Mesenchymal stem cell (in vitro differentiated cells and primary cell): ENCODE measurements around the gene SGCA.
A peak's percentile ranks its signal among the peaks of the same experiment; 100 is the strongest.

Experiments
- DNase-seq: peaks from one replicate; pipeline ENCODE4 v3.0.0-alpha.2; 2013
- H2AFZ ChIP-seq: one replicate; pipeline ENCODE4 v1.6.1; 2013; ENCODE audit warnings: low read depth, mild to moderate bottlenecking, control low read depth, inconsistent platforms, low read length, moderate library complexity
- H2AK5ac ChIP-seq: 2 replicates; pipeline ENCODE4 v1.6.1; 2013; ENCODE audit warnings: low read length, moderate library complexity, mild to moderate bottlenecking, inconsistent platforms; ENCODE audit not compliant: severe bottlenecking
- H2BK120ac ChIP-seq: one replicate; pipeline ENCODE4 v1.6.1; 2013; ENCODE audit warnings: low read depth, mild to moderate bottlenecking, inconsistent platforms, low read length, moderate library complexity
- H2BK12ac ChIP-seq, 2 experiments: one replicate each; pipeline ENCODE4 v1.6.1; 2013; ENCODE audit warnings: inconsistent platforms in 2 of 2, low read length in 2 of 2, mild to moderate bottlenecking in 2 of 2, moderate library complexity in 2 of 2, control low read depth in 1 of 2
- H2BK15ac ChIP-seq: one replicate; pipeline ENCODE4 v1.6.1; 2013; ENCODE audit warnings: mild to moderate bottlenecking, low read depth, inconsistent platforms; ENCODE audit not compliant: poor library complexity, severe bottlenecking
- H2BK5ac ChIP-seq: 2 replicates; pipeline ENCODE4 v1.6.1; 2013; ENCODE audit warnings: low read depth, mild to moderate bottlenecking, low read length, control low read depth, inconsistent platforms; ENCODE audit not compliant: poor library complexity, severe bottlenecking
- H3K14ac ChIP-seq, 2 experiments: one replicate each; pipeline ENCODE4 v1.6.1; 2013; ENCODE audit warnings: inconsistent platforms in 2 of 2, low read length in 2 of 2, control low read depth in 1 of 2, mild to moderate bottlenecking in 1 of 2, moderate library complexity in 1 of 2
- H3K18ac ChIP-seq, 2 experiments: one replicate each; pipeline ENCODE4 v1.6.1; 2013; ENCODE audit warnings: inconsistent platforms in 2 of 2, low read length in 2 of 2, control low read depth in 1 of 2, low read depth in 1 of 2, mild to moderate bottlenecking in 1 of 2
- H3K23ac ChIP-seq, 2 experiments: one replicate each; pipeline ENCODE4 v1.6.1; 2013; ENCODE audit warnings: inconsistent platforms in 2 of 2, low read length in 2 of 2, mild to moderate bottlenecking in 2 of 2, moderate library complexity in 2 of 2, control low read depth in 1 of 2
- H3K27ac ChIP-seq: 2 replicates; pipeline ENCODE4 v1.5.1; 2013; ENCODE audit warnings: mild to moderate bottlenecking, moderate library complexity, low read length, control low read depth, inconsistent platforms; ENCODE audit not compliant: poor library complexity, severe bottlenecking
- H3K27me3 ChIP-seq, 2 experiments: 2 replicates each; pipeline versions ENCODE4 v1.6.1 to v1.7.0; 2013; ENCODE audit warnings: low read length in 2 of 2, mild to moderate bottlenecking in 2 of 2, moderate library complexity in 2 of 2, control low read depth in 1 of 2, inconsistent platforms in 1 of 2; ENCODE audit not compliant: control insufficient read depth in 1 of 2, insufficient read depth in 1 of 2
- H3K36me3 ChIP-seq, 2 experiments: 2 replicates each; pipeline versions ENCODE4 v1.6.1 to v1.7.0; 2013; ENCODE audit warnings: low read length in 2 of 2, control low read depth in 1 of 2, inconsistent platforms in 1 of 2, low read depth in 1 of 2, mild to moderate bottlenecking in 1 of 2; ENCODE audit not compliant: insufficient read depth in 2 of 2, control insufficient read depth in 1 of 2
- H3K4ac ChIP-seq, 2 experiments: one replicate each; pipeline ENCODE4 v1.6.1; 2013; ENCODE audit warnings: inconsistent platforms in 2 of 2, low read length in 2 of 2, mild to moderate bottlenecking in 2 of 2, moderate library complexity in 2 of 2, control low read depth in 1 of 2, low read depth in 1 of 2
- H3K4me1 ChIP-seq: 2 replicates; pipeline ENCODE4 v1.6.1; 2013; ENCODE audit warnings: low read depth, low read length, control low read depth; ENCODE audit not compliant: control insufficient read depth, insufficient read depth
- H3K4me2 ChIP-seq: 2 replicates; pipeline ENCODE4 v1.6.1; 2013; ENCODE audit warnings: low read length, mild to moderate bottlenecking, inconsistent platforms; ENCODE audit not compliant: poor library complexity, severe bottlenecking
- H3K4me3 ChIP-seq, 2 experiments: 2 replicates each; pipeline versions ENCODE4 v1.5.1 to v1.7.0; 2013; ENCODE audit warnings: low read length in 2 of 2, mild to moderate bottlenecking in 2 of 2, control low read depth in 1 of 2, low read depth in 1 of 2; ENCODE audit not compliant: insufficient read depth in 1 of 2
- H3K79me1 ChIP-seq: replicated peaks from 2 replicates; pipeline ENCODE4 v1.6.1; 2013; ENCODE audit warnings: mild to moderate bottlenecking, control low read depth, low read length, inconsistent platforms; ENCODE audit not compliant: poor library complexity, severe bottlenecking
- H3K9ac ChIP-seq: 2 replicates; pipeline ENCODE4 v1.7.0; 2013; ENCODE audit warnings: mild to moderate bottlenecking, low read length, moderate library complexity
- H3K9me3 ChIP-seq: 2 replicates; pipeline ENCODE4 v1.7.0; 2013; ENCODE audit warnings: mild to moderate bottlenecking, low read length; ENCODE audit not compliant: control insufficient read depth
- H4K8ac ChIP-seq: one replicate; pipeline ENCODE4 v1.6.1; 2013; ENCODE audit warnings: inconsistent platforms, mild to moderate bottlenecking, low read length, moderate library complexity
- H4K91ac ChIP-seq: one replicate; pipeline ENCODE4 v1.6.1; 2013; ENCODE audit warnings: mild to moderate bottlenecking, low read length, inconsistent platforms
- WGBS: methylation state at CpG from one replicate; pipeline ENCODE4 v1.1.7; 2013; ENCODE audit warnings: mixed read lengths; 5-methylcytosine and 5-hydroxymethylcytosine counted together

Gene SGCA

DNA sequence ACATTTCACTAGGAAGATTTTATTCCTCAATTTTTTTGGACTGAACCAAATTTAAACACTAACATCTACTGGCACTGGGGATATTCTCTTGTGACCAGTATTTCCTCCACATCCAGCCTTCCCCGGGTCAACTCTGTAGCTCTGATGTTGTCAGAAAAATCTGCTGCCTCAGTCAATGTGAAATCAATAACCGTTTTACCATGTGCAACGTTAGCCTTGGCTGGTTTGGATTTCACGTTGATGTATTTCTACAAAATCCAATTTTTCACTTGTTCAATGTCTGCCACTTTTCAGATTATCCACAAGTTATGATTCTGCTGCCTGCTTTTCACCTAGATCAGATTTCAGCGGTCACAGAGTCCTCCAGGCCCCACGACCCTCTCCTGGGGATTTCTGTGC lies 7.1 kb downstream of the SGCA start:
- H2AK5ac ChIP-seq, result peak overlapping the region; percentile 90
- H3K9me3 ChIP-seq, result no peaks in the 10 kb centered on the region
- H2BK15ac ChIP-seq, result no peak overlapping the region
- WGBS, result 83% methylated on average over 6 of the region's 6 CpGs
- H3K79me1 ChIP-seq, result peaks cover 5% of the 10 kb centered on the region
- H2BK120ac ChIP-seq, result peak overlapping the region; percentile 66
- H3K14ac ChIP-seq, result peak overlapping the region in 1 of 2 experiments; percentile 37
- H3K27ac ChIP-seq, result peak overlapping the region; percentile 98
- H3K9ac ChIP-seq, result peak overlapping the region; percentile 85
- H2BK5ac ChIP-seq, result peak overlapping the region; percentile 91
- H3K18ac ChIP-seq, result peak overlapping the region; percentile 88 to 96
- no peaks in the 10 kb centered on the region for H3K27me3 ChIP-seq
- peaks cover 54% of the 10 kb centered on the region for H3K4me1 ChIP-seq
- H4K8ac ChIP-seq, result peak overlapping the region; percentile 74
- H3K4me2 ChIP-seq, result no peak overlapping the region
- peaks cover 0 to 7% of the 10 kb centered on the region in 2 experiments for H3K36me3 ChIP-seq
- peak overlapping the region; percentile 25 to 37 for H3K4ac ChIP-seq
- no peak overlapping the region for H3K23ac ChIP-seq
- DNase-seq, result no peak
- no peak overlapping the region for H2AFZ ChIP-seq
- peak overlapping the region in 1 of 2 experiments; percentile 97 for H2BK12ac ChIP-seq
- H4K91ac ChIP-seq, result peak overlapping the region; percentile 93
- H3K4me3 ChIP-seq, result peak overlapping the region in 1 of 2 experiments; percentile 28

- H3K27ac ChIP-seq, result peak overlapping the region; percentile 98
- H3K4ac ChIP-seq, result peak overlapping the region; percentile 25 to 37
- H3K14ac ChIP-seq, result peak overlapping the region in 1 of 2 experiments; percentile 37
- H3K36me3 ChIP-seq, result peaks cover 0 to 7% of the 10 kb centered on the region in 2 experiments
- H3K9me3 ChIP-seq, result no peaks in the 10 kb centered on the region
- H3K27me3 ChIP-seq, result no peaks in the 10 kb centered on the region
- H2AK5ac ChIP-seq, result peak overlapping the region; percentile 90
- peak overlapping the region; percentile 91 for H2BK5ac ChIP-seq
- H3K4me2 ChIP-seq, result no peak overlapping the region
- H4K91ac ChIP-seq, result peak overlapping the region; percentile 93
- H3K4me3 ChIP-seq, result peak overlapping the region in 1 of 2 experiments; percentile 28
- peak overlapping the region; percentile 23 to 97 for H2BK12ac ChIP-seq
- peak overlapping the region; percentile 88 to 96 for H3K18ac ChIP-seq
- peak overlapping the region; percentile 66 for H2BK120ac ChIP-seq
- peak overlapping the region; percentile 74 for H4K8ac ChIP-seq
- WGBS, result 35% methylated on average over 8 of the region's 10 CpGs
- H2AFZ ChIP-seq, result no peak overlapping the region
- peaks cover 5% of the 10 kb centered on the region for H3K79me1 ChIP-seq
- no peak overlapping the region for H2BK15ac ChIP-seq
- peak overlapping the region; percentile 85 for H3K9ac ChIP-seq
- H3K23ac ChIP-seq, result no peak overlapping the region
- peak; percentile 88 for DNase-seq
- H3K4me1 ChIP-seq, result peaks cover 56% of the 10 kb centered on the region
These were observed 7.6 kb downstream of the SGCA start for GRCh38 chr17:50173335-50173941.

GRCh38 chr17:50174444-50174843 lies 8.6 kb downstream of the SGCA start:
- H3K23ac ChIP-seq, result no peak overlapping the region
- no peak overlapping the region for H3K4me2 ChIP-seq
- peaks cover 0 to 7% of the 10 kb centered on the region in 2 experiments for H3K36me3 ChIP-seq
- H3K9me3 ChIP-seq, result no peaks in the 10 kb centered on the region
- H3K27ac ChIP-seq, result peak overlapping the region; percentile 98
- H3K4ac ChIP-seq, result no peak overlapping the region
- H4K91ac ChIP-seq, result no peak overlapping the region
- H3K27me3 ChIP-seq, result no peaks in the 10 kb centered on the region
- no peak overlapping the region for H2AFZ ChIP-seq
- no peak overlapping the region for H2BK120ac ChIP-seq
- peak overlapping the region; percentile 14 to 51 for H2BK12ac ChIP-seq
- H2BK5ac ChIP-seq, result no peak overlapping the region
- peak overlapping the region in 1 of 2 experiments; percentile 54 for H3K18ac ChIP-seq
- no peak overlapping the region for H3K14ac ChIP-seq
- peak overlapping the region; percentile 8 for H3K9ac ChIP-seq
- WGBS, result 100% methylated on average over 5 of the region's 6 CpGs
- DNase-seq, result no peak
- H3K4me3 ChIP-seq, result no peak overlapping the region
- peak overlapping the region; percentile 38 for H4K8ac ChIP-seq
- peak overlapping the region; percentile 93 for H2AK5ac ChIP-seq
- peak overlapping the region; percentile 41 for H2BK15ac ChIP-seq
- peaks cover 57% of the 10 kb centered on the region for H3K4me1 ChIP-seq
- H3K79me1 ChIP-seq, result peaks cover 5% of the 10 kb centered on the region

- H3K4me1 ChIP-seq, result peaks cover 57% of the 10 kb centered on the region
- H2BK120ac ChIP-seq, result peak overlapping the region; percentile 27
- H3K14ac ChIP-seq, result no peak overlapping the region
- H2BK12ac ChIP-seq, result peak overlapping the region; percentile 40 to 83
- H3K4me3 ChIP-seq, result no peak overlapping the region
- H3K27ac ChIP-seq, result peak overlapping the region; percentile 48
- H3K79me1 ChIP-seq, result peaks cover 5% of the 10 kb centered on the region
- peak overlapping the region in 1 of 2 experiments; percentile 18 for H3K4ac ChIP-seq
- no peaks in the 10 kb centered on the region for H3K27me3 ChIP-seq
- WGBS, result 97% methylated on average over 14 of the region's 16 CpGs
- H3K18ac ChIP-seq, result peak overlapping the region; percentile 34 to 59
- no peak for DNase-seq
- peak overlapping the region; percentile 57 for H4K91ac ChIP-seq
- H2AFZ ChIP-seq, result no peak overlapping the region
- H3K4me2 ChIP-seq, result no peak overlapping the region
- peak overlapping the region; percentile 5 for H2BK15ac ChIP-seq
- peak overlapping the region; percentile 96 for H2AK5ac ChIP-seq
- no peak overlapping the region for H2BK5ac ChIP-seq
- peak overlapping the region; percentile 57 for H3K9ac ChIP-seq
- no peak overlapping the region for H3K23ac ChIP-seq
- H3K9me3 ChIP-seq, result no peaks in the 10 kb centered on the region
- H4K8ac ChIP-seq, result no peak overlapping the region
- peaks cover 0 to 7% of the 10 kb centered on the region in 2 experiments for H3K36me3 ChIP-seq
These were observed 9.4 kb downstream of the SGCA start for GRCh38 chr17:50175035-50175807.
